Esophagus squamous epithelium (tissue), 5 donors: ENCODE measurements around the gene RTN1. TPM values are rescaled to one million over a fixed set of nuclear protein-coding genes. Genes with fewer than 3 reads are reported as not detected.

Experiments
- DNase-seq: peaks from one replicate; lab custom pipeline; 2025; lab: John Stamatoyannopoulos, UW
- H3K27ac ChIP-seq, 4 donors: fragments of 200-600 bp; sonication (generic); one replicate each; pipeline ENCODE4 v1.5.1; 2016 to 2019; ENCODE audit warnings: mild to moderate bottlenecking in 1 of 4
- H3K27me3 ChIP-seq, 4 donors: fragments of 200-600 bp; sonication (generic); 1 replicate in 3 of 4; 2 replicates in 1 of 4; pipeline versions ENCODE4 v1.5.1 to v1.6.0; 2017 to 2021; ENCODE audit warnings: antibody characterized with exemption in 1 of 4
- H3K36me3 ChIP-seq, 3 donors: fragments of 200-600 bp; sonication (generic); one replicate each; pipeline ENCODE4 v1.5.1; 2016 to 2019
- H3K4me1 ChIP-seq, 3 donors: fragments of 200-600 bp; sonication (generic); one replicate each; pipeline ENCODE4 v1.5.1; 2017 to 2019
- H3K4me3 ChIP-seq, 4 donors: fragments of 200-600 bp; sonication (generic); 1 replicate in 3 of 4; 2 replicates in 1 of 4; pipeline ENCODE4 v1.5.1; 2016 to 2019; ENCODE audit warnings: mild to moderate bottlenecking in 2 of 4, moderate library complexity in 1 of 4
- H3K9me3 ChIP-seq, 3 donors: fragments of 200-600 bp; sonication (generic); one replicate each; pipeline ENCODE4 v1.5.1; 2016 to 2019
- CTCF ChIP-seq, 6 experiments: fragments of 450-650 bp in 4 of 6; fragments of 200-600 bp in 2 of 6; sonication (generic) in 2 of 6; IDR thresholded peaks; one replicate each; pipeline ENCODE4 v1.5.1; 2016 to 2019; ENCODE audit warnings: antibody characterized with exemption in 6 of 6, mild to moderate bottlenecking in 4 of 6, moderate library complexity in 4 of 6
- POLR2A ChIP-seq, 4 donors: fragments of 450-650 bp; IDR thresholded peaks; one replicate each; pipeline ENCODE4 v1.6.1; 2017; ENCODE audit warnings: antibody characterized with exemption in 4 of 4, mild to moderate bottlenecking in 4 of 4, moderate library complexity in 3 of 4
- WGBS, 2 donors: methylation state at CpG; one replicate each; pipeline ENCODE4 v1.1.5; 2018; 5-methylcytosine and 5-hydroxymethylcytosine counted together
- intact Hi-C: fragments of 100-400 bp; cut with DNase I; formaldehyde crosslinking; loops from one replicate; pipeline ENCODE4 v1.15.0; 2022
- total RNA-seq, 4 donors: library from RNA; depleted of rRNA; stranded (reverse); fragments of >200 nt; gene quantifications; one replicate each; pipeline ENCODE4 v1.1.0, GENCODE V29; 2016
- donor health status: DM: yes; HTN: yes; CAD: no.

RTN1 gene
- total RNA-seq, 4 donors from 2014 or later, result 0.15 to 2.3 (median 0.91) TPM

DNA sequence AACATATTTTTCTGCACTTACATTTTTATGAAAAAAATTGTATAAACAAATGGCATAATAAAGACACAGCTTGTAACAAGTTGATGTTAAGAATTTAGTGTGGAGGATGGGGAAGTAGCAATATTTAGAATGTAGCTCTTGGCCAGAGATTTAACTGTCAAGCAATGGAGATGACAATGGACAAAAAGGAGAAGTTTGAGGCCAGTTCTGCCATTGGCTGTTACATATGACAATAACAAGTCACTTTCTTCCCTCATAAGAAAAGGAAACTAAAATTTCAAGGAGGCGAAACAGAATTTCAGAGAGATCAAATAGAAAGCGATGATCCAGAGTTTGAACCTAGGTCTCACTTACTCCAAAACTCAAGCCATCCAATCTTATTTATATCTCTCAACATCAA lies 171.1 kb downstream of the RTN1 start:
- H3K36me3 ChIP-seq, result no peaks in the 10 kb centered on the region
- H3K27ac ChIP-seq, result no peak overlapping the region
- WGBS, 2 donors, result 87 to 96% methylated on average over 2 of the region's 2 CpGs
- no peaks in the 10 kb centered on the region for H3K9me3 ChIP-seq
- TF ChIP-seq POLR2A (IDR thresholded peaks at IDR 0.05) (no peak), CTCF (IDR thresholded peaks at IDR 0.05) (no peak)
- no peak overlapping the region for H3K4me3 ChIP-seq
- no peak for DNase-seq
- H3K27me3 ChIP-seq, result no peaks in the 10 kb centered on the region
- H3K4me1 ChIP-seq, result no peaks in the 10 kb centered on the region
- intact Hi-C loops, result no loop called here

DNA sequence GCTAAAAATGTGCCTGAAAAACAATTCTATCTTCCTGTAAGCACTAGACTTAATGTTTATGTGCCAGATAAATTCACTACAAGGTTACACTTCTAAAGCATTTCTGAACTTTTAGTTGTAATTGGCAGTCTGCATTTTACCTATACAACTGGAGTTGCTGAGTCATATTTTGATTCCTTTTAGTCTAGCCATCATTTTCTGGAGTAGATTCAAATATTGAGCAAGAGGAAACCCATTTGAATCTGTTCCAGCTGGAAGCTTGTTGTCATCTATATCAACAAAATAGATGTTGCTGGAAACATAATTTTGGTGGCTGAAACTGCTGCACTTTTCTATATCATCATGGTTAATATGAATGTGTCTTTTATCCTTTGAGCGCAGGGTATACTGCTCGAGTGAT lies 171.8 kb downstream of the RTN1 start:
- Histone ChIP-seq H3K4me1 (no peaks in the 10 kb centered on the region), H3K4me3 (no peak overlapping the region), H3K9me3 (no peaks in the 10 kb centered on the region), H3K36me3 (no peaks in the 10 kb centered on the region), H3K27me3 (no peaks in the 10 kb centered on the region), H3K27ac (no peak overlapping the region)
- intact Hi-C loops, result no loop called here
- no peak for DNase-seq
- no peak for TF ChIP-seq CTCF (IDR thresholded peaks at IDR 0.05)
- WGBS, 2 donors, result 86 to 88% methylated on average over 2 of the region's 2 CpGs

- no peak overlapping the region for H3K4me3 ChIP-seq
- no peaks in the 10 kb centered on the region for H3K9me3 ChIP-seq
- no peak for DNase-seq
- 50 to 57% methylated on average over 4 to 5 of the region's 5 CpGs for WGBS, 2 donors
- intact Hi-C loops, result no loop called here
- no peaks in the 10 kb centered on the region for H3K4me1 ChIP-seq
- H3K27ac ChIP-seq, result no peak overlapping the region
- TF ChIP-seq POLR2A (IDR thresholded peaks at IDR 0.05), result no peak
- TF ChIP-seq CTCF (IDR thresholded peaks at IDR 0.05), result no peak
- H3K27me3 ChIP-seq, result no peaks in the 10 kb centered on the region
- no peaks in the 10 kb centered on the region for H3K36me3 ChIP-seq
These were observed 175.4 kb downstream of the RTN1 start for GRCh38 chr14:59695198-59695597.

- Histone ChIP-seq H3K4me3 (no peak overlapping the region), H3K4me1 (no peaks in the 10 kb centered on the region), H3K9me3 (no peaks in the 10 kb centered on the region), H3K36me3 (no peaks in the 10 kb centered on the region), H3K27me3 (no peaks in the 10 kb centered on the region), H3K27ac (no peak overlapping the region)
- DNase-seq, result no peak
- WGBS, 2 donors, result 13 to 35% methylated on average over 2 of the region's 2 CpGs
- TF ChIP-seq CTCF (IDR thresholded peaks at IDR 0.05) (no peak), POLR2A (IDR thresholded peaks at IDR 0.05) (no peak)
- intact Hi-C loops, result no loop called here
These were observed 179.3 kb downstream of the RTN1 start for GRCh38 chr14:59691266-59691665.

DNA sequence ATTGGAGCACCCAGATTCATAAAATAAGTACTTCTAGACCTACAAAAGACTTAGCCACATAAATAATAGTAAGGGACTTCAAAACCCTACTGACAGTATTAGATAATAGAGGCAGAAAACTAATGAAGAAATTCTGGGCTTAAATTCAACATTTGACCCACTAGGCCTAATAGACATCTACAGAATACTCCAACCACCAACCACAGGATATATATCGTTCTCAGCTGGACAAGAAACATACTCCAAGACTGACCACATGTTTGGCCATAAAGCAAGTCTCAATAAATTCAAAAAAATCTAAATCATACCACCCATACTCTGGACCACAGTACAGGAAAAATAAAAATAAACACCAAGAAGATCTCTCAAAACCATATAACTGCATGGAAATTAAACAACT lies 180.2 kb downstream of the RTN1 start:
- H3K27me3 ChIP-seq, result no peaks in the 10 kb centered on the region
- no peak overlapping the region for H3K27ac ChIP-seq
- TF ChIP-seq CTCF (IDR thresholded peaks at IDR 0.05) (no peak), POLR2A (IDR thresholded peaks at IDR 0.05) (no peak)
- H3K4me3 ChIP-seq, result no peak overlapping the region
- intact Hi-C loops, result no loop called here
- H3K9me3 ChIP-seq, result no peaks in the 10 kb centered on the region
- no peaks in the 10 kb centered on the region for H3K4me1 ChIP-seq
- no peaks in the 10 kb centered on the region for H3K36me3 ChIP-seq
- WGBS, 2 donors, result 0 to 14% methylated on average over 1 of the region's 1 CpG
- no peak for DNase-seq
